Keratinocyte (primary cell): ENCODE data around the gene CD79A. TPM values are rescaled to one million over a fixed set of nuclear protein-coding genes. Genes with fewer than 3 reads are reported as not detected.

Experiments used
- DNase-seq: peaks from one replicate; pipeline ENCODE4 v3.0.0-alpha.2; 2011; ENCODE audit warnings: low read depth, missing footprints, low spot score
- FAIRE-seq: peaks from 2 replicates; lab custom pipeline; 2011; peaks lifted over from hg19 to GRCh38; lab: Jason Lieb, UNC
- H2AFZ ChIP-seq: 2 replicates; pipeline ENCODE4 v1.6.0; 2012; ENCODE audit warnings: low read length, control low read depth, inconsistent platforms; ENCODE audit not compliant: control insufficient read depth
- H3K27ac ChIP-seq: 2 replicates; pipeline ENCODE4 v1.5.1; 2011; ENCODE audit warnings: low read length; ENCODE audit not compliant: control insufficient read depth, insufficient read depth
- H3K27me3 ChIP-seq: 3 replicates; pipeline ENCODE4 v1.6.0; 2011; ENCODE audit warnings: low read length; ENCODE audit not compliant: control insufficient read depth, insufficient read depth; ENCODE audit errors: extremely low read depth
- H3K36me3 ChIP-seq, 2 experiments: 2 replicates in 1 of 2; 3 replicates in 1 of 2; pipeline ENCODE4 v1.5.1; 2011; ENCODE audit warnings: low read length in 2 of 2, mild to moderate bottlenecking in 1 of 2; ENCODE audit not compliant: control insufficient read depth in 2 of 2, insufficient read depth in 2 of 2; ENCODE audit errors: extremely low read depth in 1 of 2
- H3K4me1 ChIP-seq: 3 replicates; pipeline ENCODE4 v1.5.1; 2011; ENCODE audit warnings: low read length; ENCODE audit not compliant: control insufficient read depth, insufficient read depth; ENCODE audit errors: extremely low read depth
- H3K4me2 ChIP-seq: 3 replicates; pipeline ENCODE4 v1.6.0; 2011; ENCODE audit warnings: low read depth, low read length; ENCODE audit not compliant: control insufficient read depth, insufficient read depth; ENCODE audit errors: extremely low read depth
- H3K4me3 ChIP-seq, 3 experiments: fragments of 200-600 bp in 1 of 3; sonication (generic) in 1 of 3; 2 replicates in 2 of 3; 3 replicates in 1 of 3; pipeline ENCODE4 v1.5.1; 2011 to 2016; ENCODE audit warnings: low read length in 3 of 3, mild to moderate bottlenecking in 3 of 3, control low read depth in 2 of 3, inconsistent platforms in 1 of 3, low read depth in 1 of 3, mixed read lengths in 1 of 3, mixed run types in 1 of 3, moderate library complexity in 1 of 3; ENCODE audit not compliant: control insufficient read depth in 2 of 3, insufficient read depth in 2 of 3; ENCODE audit errors: extremely low read depth in 1 of 3
- H3K79me2 ChIP-seq: 2 replicates; pipeline ENCODE4 v1.6.0; 2012; ENCODE audit warnings: low read length; ENCODE audit not compliant: control insufficient read depth, insufficient read depth
- H3K9ac ChIP-seq: 3 replicates; pipeline ENCODE4 v1.6.0; 2011; ENCODE audit warnings: low read length; ENCODE audit not compliant: control insufficient read depth, insufficient read depth; ENCODE audit errors: extremely low read depth
- H3K9me1 ChIP-seq: 3 replicates; pipeline ENCODE4 v1.6.0; 2011; ENCODE audit warnings: low read length; ENCODE audit not compliant: control insufficient read depth, insufficient read depth; ENCODE audit errors: extremely low read depth
- H3K9me3 ChIP-seq: 2 replicates; pipeline ENCODE4 v1.5.1; 2012; ENCODE audit warnings: low read depth, low read length; ENCODE audit not compliant: control insufficient read depth
- H4K20me1 ChIP-seq: 3 replicates; pipeline ENCODE4 v1.6.0; 2011; ENCODE audit warnings: low read length; ENCODE audit not compliant: control insufficient read depth, insufficient read depth; ENCODE audit errors: extremely low read depth
- CTCF ChIP-seq, 3 experiments: IDR thresholded peaks in 1 of 3; conservative IDR thresholded peaks in 1 of 3; optimal IDR thresholded peaks in 1 of 3; 2 replicates in 2 of 3; 3 replicates in 1 of 3; pipeline versions ENCODE3 to v1.5.1; 2011; ENCODE audit warnings: low read length in 3 of 3, mild to moderate bottlenecking in 3 of 3, moderate library complexity in 2 of 3, control low read depth in 1 of 3, inconsistent platforms in 1 of 3; ENCODE audit not compliant: insufficient read depth in 2 of 3; ENCODE audit errors: extremely low read depth in 1 of 3
- EZH2 ChIP-seq: IDR thresholded peaks from one replicate; pipeline ENCODE4 v1.6.1; 2012; ENCODE audit warnings: inconsistent platforms, mild to moderate bottlenecking, low read length, moderate library complexity
- dilution Hi-C: fragments of 300-500 bp; cut with MboI; formaldehyde crosslinking; loops from one replicate; pipeline ENCODE4 v1.7.0; 2020; ENCODE audit warnings: low sequenced_read_pairs; ENCODE audit not compliant: extremely low pct_ligation_motif_present
- polyA plus RNA-seq, 5 experiments: library from polyadenylated mRNA; depleted of rRNA in 3 of 5; stranded (reverse) in 3 of 5; stranded (forward) in 1 of 5; unstranded in 1 of 5; fragments of >200 nt; gene quantifications; 1 replicate in 1 of 5; 2 replicates in 3 of 5; 3 replicates in 1 of 5; pipeline versions ENCODE4 v1.2.1 to v1.2.3, GENCODE V29; 2011 to 2012; ENCODE audit warnings: missing spikeins in 2 of 5, low read depth in 1 of 5, low replicate concordance in 1 of 5

CD79A gene
- polyA plus RNA-seq, 1 donor (not counting 4 experiments of a cell fraction or from before 2014, with no cell fraction given): 0.07 TPM

- peaks cover 80% of the 10 kb centered on the region for H3K27me3 ChIP-seq
- no peaks in the 10 kb centered on the region for H3K79me2 ChIP-seq
- peaks cover 8% of the 10 kb centered on the region for H3K9me3 ChIP-seq
- no peaks in the 10 kb centered on the region for H3K9me1 ChIP-seq
- no peak overlapping the region for H3K27ac ChIP-seq
- H2AFZ ChIP-seq: no peak overlapping the region
- no peak overlapping the region for H3K9ac ChIP-seq
- DNase-seq (no peak), FAIRE-seq (no peak)
- no peak for TF ChIP-seq CTCF (optimal IDR thresholded peaks at IDR 0.05 in 1 of 3, IDR thresholded peaks at IDR 0.05 in 1 of 3, conservative IDR thresholded peaks at IDR 0.05 in 1 of 3; ENCODE audit: extremely low read depth in 1 of 3, insufficient read depth in 2 of 3, low read length in 3 of 3)
- no peak for TF ChIP-seq EZH2
- no peaks in the 10 kb centered on the region for H4K20me1 ChIP-seq
- no peaks in the 10 kb centered on the region for H3K4me1 ChIP-seq
- H3K4me3 ChIP-seq: no peak overlapping the region
- no peaks in the 10 kb centered on the region for H3K36me3 ChIP-seq
- H3K4me2 ChIP-seq: no peak overlapping the region
- dilution Hi-C loops: no loop called here
Observed at GRCh38 chr19:41917676-41918075, 40.6 kb downstream of the CD79A start.

- Histone ChIP-seq H2AFZ (no peak overlapping the region), H3K4me2 (no peak overlapping the region), H4K20me1 (no peaks in the 10 kb centered on the region), H3K9ac (no peak overlapping the region), H3K9me3 (peaks cover 8% of the 10 kb centered on the region), H3K27me3 (peaks cover 80% of the 10 kb centered on the region), H3K79me2 (no peaks in the 10 kb centered on the region), H3K4me3 (no peak overlapping the region), H3K4me1 (no peaks in the 10 kb centered on the region), H3K27ac (no peak overlapping the region), H3K9me1 (no peaks in the 10 kb centered on the region), H3K36me3 (no peaks in the 10 kb centered on the region)
- DNase-seq (no peak), FAIRE-seq (no peak)
- dilution Hi-C loops: no loop called here
- TF ChIP-seq CTCF (optimal IDR thresholded peaks at IDR 0.05 in 1 of 3, IDR thresholded peaks at IDR 0.05 in 1 of 3, conservative IDR thresholded peaks at IDR 0.05 in 1 of 3; ENCODE audit: extremely low read depth in 1 of 3, insufficient read depth in 2 of 3, low read length in 3 of 3) (no peak), EZH2 (no peak)
Observed at GRCh38 chr19:41918095-41918494, 41.0 kb downstream of the CD79A start.
